Esophagus muscularis mucosa (tissue), 4 donors: Measurements from ENCODE around the gene FAM174B. TPM values are rescaled to one million over a fixed set of nuclear protein-coding genes. Genes with fewer than 3 reads are reported as not detected.

Experiments
- DNase-seq: peaks from one replicate; pipeline ENCODE4 v3.0.0-alpha.2; 2017; ENCODE audit errors: extremely low spot score
- H3K27ac ChIP-seq, 4 donors: fragments of 200-600 bp; sonication (generic); replicated peaks in 1 of 4; 1 replicate in 3 of 4; 2 replicates in 1 of 4; pipeline ENCODE4 v1.5.1; 2016 to 2019; ENCODE audit warnings: mild to moderate bottlenecking in 1 of 4
- H3K27me3 ChIP-seq, 4 donors: fragments of 200-600 bp; sonication (generic); one replicate each; pipeline versions ENCODE4 v1.5.1 to v1.6.0; 2016 to 2019
- H3K36me3 ChIP-seq, 4 donors: fragments of 200-600 bp; sonication (generic); one replicate each; pipeline ENCODE4 v1.5.1; 2016 to 2019
- H3K4me1 ChIP-seq, 4 donors: fragments of 200-600 bp; sonication (generic); one replicate each; pipeline ENCODE4 v1.5.1; 2016 to 2019
- H3K4me3 ChIP-seq, 4 donors: fragments of 200-600 bp; sonication (generic); 1 replicate in 2 of 4; 2 replicates in 2 of 4; pipeline ENCODE4 v1.5.1; 2016 to 2019; ENCODE audit warnings: mild to moderate bottlenecking in 4 of 4, moderate library complexity in 1 of 4
- H3K9me3 ChIP-seq, 4 donors: fragments of 200-600 bp; sonication (generic); 1 replicate in 3 of 4; 2 replicates in 1 of 4; pipeline ENCODE4 v1.5.1; 2016 to 2019
- EP300 ChIP-seq: sonication (generic); formaldehyde crosslinking; IDR thresholded peaks from one replicate; pipeline ENCODE4 v1.6.1; 2017; ENCODE audit warnings: antibody characterized with exemption
- POLR2A ChIP-seq: fragments of 450-650 bp; IDR thresholded peaks from one replicate; pipeline ENCODE4 v1.6.1; 2017; ENCODE audit warnings: antibody characterized with exemption, moderate library complexity, mild to moderate bottlenecking, low read depth
- POLR2AphosphoS5 ChIP-seq, 2 donors: sonication (generic); formaldehyde crosslinking; IDR thresholded peaks; one replicate each; pipeline ENCODE4 v1.6.1; 2017; ENCODE audit warnings: antibody characterized with exemption in 2 of 2
- WGBS: methylation state at CpG from one replicate; pipeline ENCODE4 v1.1.5; 2018; 5-methylcytosine and 5-hydroxymethylcytosine counted together
- intact Hi-C: fragments of 100-400 bp; cut with DNase I; formaldehyde crosslinking; loops from one replicate; pipeline ENCODE4 v1.15.1; 2023
- total RNA-seq, 4 donors: library from RNA; depleted of rRNA; stranded (reverse); fragments of >200 nt; gene quantifications; one replicate each; pipeline versions ENCODE4 v1.1.0 to v1.2.1, GENCODE V29; 2016
- TF ChIP-seq, protein P1 (sequence below), 3 experiments: fragments of 200-600 bp in 2 of 3; fragments of 450-650 bp in 1 of 3; sonication (generic) in 2 of 3; IDR thresholded peaks; one replicate each; pipeline ENCODE4 v1.5.1; 2017 to 2019; ENCODE audit warnings: antibody characterized with exemption in 3 of 3, mild to moderate bottlenecking in 2 of 3, moderate library complexity in 1 of 3

The FAM174B gene
- total RNA-seq, 4 donors from 2014 or later: 7.5 to 15.2 (median 9.9) TPM

DNA sequence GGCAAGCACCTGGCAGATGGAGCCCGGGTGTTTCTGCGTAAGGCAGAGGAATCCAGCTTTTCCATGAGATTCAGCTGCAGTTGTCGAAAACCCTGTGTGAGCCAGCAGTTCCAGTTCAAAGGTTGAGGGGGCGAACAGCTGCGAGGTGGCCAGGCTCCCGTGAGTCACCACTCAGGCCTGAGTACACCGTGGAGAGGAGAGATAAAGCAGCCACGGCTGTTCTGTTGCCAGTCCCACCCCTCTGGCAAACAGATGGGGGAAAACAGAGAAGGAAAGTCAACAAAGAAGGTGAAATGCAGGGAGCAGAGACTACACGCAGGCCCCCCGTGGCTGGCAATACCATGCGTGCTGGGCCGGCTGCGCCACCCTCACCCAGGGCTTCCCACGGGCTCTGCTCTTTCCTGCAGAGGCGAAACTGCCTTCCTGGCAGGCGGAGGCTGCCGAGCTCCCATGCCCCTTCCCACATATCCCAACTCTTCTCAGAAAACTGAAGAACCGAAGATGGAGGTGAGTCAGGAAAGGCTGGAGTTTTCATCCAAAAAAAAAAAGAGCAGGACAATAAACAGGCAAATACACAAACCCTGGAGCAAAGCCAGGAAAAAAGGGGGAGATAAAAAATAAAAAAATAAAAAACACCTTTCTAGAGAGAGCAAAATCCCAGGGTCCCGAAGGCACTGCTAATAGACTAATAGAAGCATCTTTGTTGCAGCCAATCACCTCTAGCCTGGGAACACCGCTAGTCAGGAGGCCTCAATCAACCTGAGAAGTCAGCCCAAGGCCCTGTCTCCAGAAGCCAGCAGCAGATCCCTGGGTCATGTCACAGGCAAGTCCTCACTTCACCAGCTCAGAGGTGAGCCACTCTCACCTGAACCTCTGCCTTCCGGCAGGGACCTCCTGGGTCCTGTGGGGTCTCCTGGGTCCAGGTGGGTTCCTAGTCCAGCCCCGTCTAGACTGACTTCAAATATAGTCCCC lies 37.7 kb downstream of the FAM174B start:
- Histone ChIP-seq H3K4me3 (no peak overlapping the region), H3K36me3 (peaks cover 0 to 8% (median 0%) of the 10 kb centered on the region in 4 donors), H3K27me3 (no peaks in the 10 kb centered on the region), H3K9me3 (no peaks in the 10 kb centered on the region), H3K4me1 (peaks cover 35 to 42% (median 41%) of the 10 kb centered on the region in 4 donors), H3K27ac (peak overlapping the region; percentile 57 to 72 (median 69))
- no peak for DNase-seq
- intact Hi-C loops: loop anchor here (2.0 to 10.0 kb wide), 2 partner anchors 65 to 97 kb away; no protein-coding TSS in a partner anchor
- 71% methylated on average over 19 of the region's 22 CpGs for WGBS
- TF ChIP-seq, protein P1, sequence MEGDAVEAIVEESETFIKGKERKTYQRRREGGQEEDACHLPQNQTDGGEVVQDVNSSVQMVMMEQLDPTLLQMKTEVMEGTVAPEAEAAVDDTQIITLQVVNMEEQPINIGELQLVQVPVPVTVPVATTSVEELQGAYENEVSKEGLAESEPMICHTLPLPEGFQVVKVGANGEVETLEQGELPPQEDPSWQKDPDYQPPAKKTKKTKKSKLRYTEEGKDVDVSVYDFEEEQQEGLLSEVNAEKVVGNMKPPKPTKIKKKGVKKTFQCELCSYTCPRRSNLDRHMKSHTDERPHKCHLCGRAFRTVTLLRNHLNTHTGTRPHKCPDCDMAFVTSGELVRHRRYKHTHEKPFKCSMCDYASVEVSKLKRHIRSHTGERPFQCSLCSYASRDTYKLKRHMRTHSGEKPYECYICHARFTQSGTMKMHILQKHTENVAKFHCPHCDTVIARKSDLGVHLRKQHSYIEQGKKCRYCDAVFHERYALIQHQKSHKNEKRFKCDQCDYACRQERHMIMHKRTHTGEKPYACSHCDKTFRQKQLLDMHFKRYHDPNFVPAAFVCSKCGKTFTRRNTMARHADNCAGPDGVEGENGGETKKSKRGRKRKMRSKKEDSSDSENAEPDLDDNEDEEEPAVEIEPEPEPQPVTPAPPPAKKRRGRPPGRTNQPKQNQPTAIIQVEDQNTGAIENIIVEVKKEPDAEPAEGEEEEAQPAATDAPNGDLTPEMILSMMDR (IDR thresholded peaks at IDR 0.05): no peak
- no peak for TF ChIP-seq EP300
- no peak for TF ChIP-seq POLR2A
- peak; percentile 40 to 68 for TF ChIP-seq POLR2AphosphoS5 (IDR thresholded peaks at IDR 0.05)

DNA sequence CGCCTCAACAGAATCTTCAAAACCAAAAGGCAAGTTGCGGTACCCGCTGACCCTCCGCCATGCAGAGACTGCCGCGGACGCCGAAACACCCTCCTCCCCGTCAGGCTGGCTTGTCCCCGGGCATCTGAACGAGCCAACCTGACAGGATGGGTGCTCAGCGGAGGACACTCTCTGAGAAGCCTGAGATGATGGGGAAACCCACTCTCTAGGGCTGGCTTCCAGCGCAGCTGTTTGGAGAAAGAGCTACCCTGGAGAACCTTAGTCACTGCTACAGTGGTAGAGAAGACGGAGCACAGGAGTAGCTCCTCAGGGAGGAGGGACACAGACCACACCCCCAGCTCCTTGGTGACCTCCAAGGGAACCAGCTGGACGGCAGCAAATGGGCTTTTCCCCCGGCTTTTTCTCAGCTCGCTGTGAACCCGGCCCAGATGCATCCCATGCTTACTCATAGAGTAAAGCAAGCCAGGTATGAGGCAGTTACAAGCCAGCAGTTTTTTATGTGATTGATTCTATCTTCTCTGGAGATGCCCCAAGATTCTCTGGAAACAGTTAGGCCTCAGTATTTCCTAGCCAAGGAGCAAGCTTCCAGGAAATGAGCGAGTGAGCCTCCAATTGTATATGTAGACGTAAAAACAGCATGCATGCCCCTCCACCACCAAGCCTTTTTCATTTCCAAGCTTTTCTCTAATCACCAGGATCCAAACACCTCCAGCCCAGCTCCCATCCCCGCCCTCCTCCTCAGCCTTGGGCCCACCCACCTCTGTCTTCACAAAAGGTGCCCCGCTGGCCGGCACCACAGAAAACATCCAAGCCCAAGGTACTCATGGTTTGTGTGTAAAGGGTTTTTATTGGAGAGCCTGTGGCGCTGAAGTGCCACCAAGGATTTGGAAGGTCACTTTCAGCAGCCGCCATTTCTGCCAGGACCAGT lies 38.7 kb downstream of the FAM174B start:
- Histone ChIP-seq H3K36me3 (peaks cover 0 to 8% (median 0%) of the 10 kb centered on the region in 4 donors), H3K27me3 (no peaks in the 10 kb centered on the region), H3K4me1 (peaks cover 35 to 50% (median 41%) of the 10 kb centered on the region in 4 donors), H3K4me3 (no peak overlapping the region), H3K27ac (peak overlapping the region; percentile 57 to 72 (median 69)), H3K9me3 (no peaks in the 10 kb centered on the region)
- 83% methylated on average over 24 of the region's 25 CpGs for WGBS
- TF ChIP-seq POLR2AphosphoS5 (IDR thresholded peaks at IDR 0.05): no peak
- TF ChIP-seq POLR2A: no peak
- TF ChIP-seq, protein P1 (IDR thresholded peaks at IDR 0.05): no peak
- TF ChIP-seq EP300: no peak
- intact Hi-C loops: loop anchor here (2.0 to 10.0 kb wide), 2 partner anchors 66 to 98 kb away; no protein-coding TSS in a partner anchor
- DNase-seq: no peak

DNA sequence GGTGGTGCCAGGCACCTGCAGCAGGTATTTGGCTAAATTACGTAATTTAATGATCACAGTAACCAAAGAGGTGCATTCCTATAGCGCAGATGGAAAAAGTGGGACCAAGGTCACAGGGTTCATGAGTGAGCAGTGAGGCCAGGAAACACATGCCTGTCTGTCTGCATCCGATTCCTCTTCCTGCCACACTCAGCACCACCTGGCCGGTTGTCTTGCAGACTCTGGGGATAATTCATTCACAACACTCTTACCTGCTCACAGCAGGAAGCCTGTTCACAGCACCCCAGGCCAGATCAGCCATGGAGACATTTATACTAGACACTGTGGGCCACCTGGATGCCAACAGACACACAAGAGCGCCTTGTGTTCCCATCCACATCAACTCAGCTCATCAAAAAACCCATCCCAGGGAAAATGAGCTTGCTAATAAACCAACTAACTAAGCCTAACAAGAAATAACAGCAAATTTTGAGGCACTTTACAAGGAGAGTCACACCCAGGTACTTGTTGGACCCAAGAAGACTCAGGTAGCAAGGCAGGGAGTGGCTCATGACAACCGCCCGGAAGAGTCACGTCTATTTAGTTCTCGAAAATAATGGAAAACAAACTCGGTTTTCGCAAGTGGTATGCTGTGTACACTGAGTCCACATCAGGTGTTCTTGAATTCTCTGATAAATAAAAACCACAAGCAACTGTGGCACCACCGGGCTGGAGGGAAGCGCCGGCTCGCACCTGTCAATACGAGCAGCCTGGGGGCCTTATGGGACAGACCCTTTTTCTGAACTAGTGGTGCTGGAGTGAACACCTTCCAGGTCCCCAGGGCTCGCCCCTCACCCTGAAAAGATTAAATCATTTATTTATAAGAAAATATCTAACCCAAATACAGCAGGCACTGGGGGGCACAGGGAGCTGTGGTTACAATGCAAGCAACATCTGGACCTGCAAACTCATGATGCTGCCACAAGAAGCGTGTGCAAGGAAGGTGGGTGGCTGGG lies 40.5 kb downstream of the FAM174B start:
- Histone ChIP-seq H3K4me1 (peaks cover 32 to 44% (median 35%) of the 10 kb centered on the region in 4 donors), H3K27me3 (no peaks in the 10 kb centered on the region), H3K4me3 (no peak overlapping the region), H3K36me3 (peaks cover 0 to 8% (median 0%) of the 10 kb centered on the region in 4 donors), H3K9me3 (no peaks in the 10 kb centered on the region), H3K27ac (no peak overlapping the region)
- intact Hi-C loops: loop anchor here (10.0 kb wide), 1 partner anchor 100 kb away; no protein-coding TSS in a partner anchor
- TF ChIP-seq POLR2A: no peak
- no peak for TF ChIP-seq POLR2AphosphoS5 (IDR thresholded peaks at IDR 0.05)
- TF ChIP-seq, protein P1 (IDR thresholded peaks at IDR 0.05): no peak
- no peak for TF ChIP-seq EP300
- DNase-seq: no peak
- 88% methylated on average over 17 of the region's 18 CpGs for WGBS
